22Rv1 (cell line): Measurements from ENCODE around the gene EMILIN1.

Source experiments
- CTCF ChIP-seq: fragments of 450-650 bp; IDR thresholded peaks from 2 replicates; pipeline ENCODE4 v1.5.1; 2017; ENCODE audit warnings: mild to moderate bottlenecking
- ZFX ChIP-seq: fragments of 450-650 bp; IDR thresholded peaks from 2 replicates; pipeline ENCODE4 v1.6.1; 2017; ENCODE audit warnings: antibody characterized with exemption, borderline replicate concordance

- TF ChIP-seq CTCF (no peak), ZFX (no peak)
Measured at GRCh38 chr2:27079233-27080139, 1.1 kb downstream of the EMILIN1 start.
